Esophagus squamous epithelium (tissue), 4 donors: ENCODE data around the gene CCDC30.
A peak's percentile ranks its signal among the peaks of the same experiment; 100 is the strongest.

ENCODE experiments used
- CTCF ChIP-seq, 6 experiments: fragments of 450-650 bp in 4 of 6; fragments of 200-600 bp in 2 of 6; sonication (generic) in 2 of 6; IDR thresholded peaks; one replicate each; pipeline ENCODE4 v1.5.1; 2016 to 2019; ENCODE audit warnings: antibody characterized with exemption in 6 of 6, mild to moderate bottlenecking in 4 of 6, moderate library complexity in 4 of 6
- POLR2A ChIP-seq, 4 donors: fragments of 450-650 bp; IDR thresholded peaks; one replicate each; pipeline ENCODE4 v1.6.1; 2017; ENCODE audit warnings: antibody characterized with exemption in 4 of 4, mild to moderate bottlenecking in 4 of 4, moderate library complexity in 3 of 4

GRCh38 chr1:42690477-42691156 lies 227.5 kb downstream of the CCDC30 start:
- TF ChIP-seq CTCF (IDR thresholded peaks at IDR 0.05): peak in 1 of 6 experiments; percentile 15
- no peak for TF ChIP-seq POLR2A (IDR thresholded peaks at IDR 0.05)
